KMS-11 (cell line): Measurements from ENCODE around the gene ASB7.

Experiments
- H2AFZ ChIP-seq: fragments of 200-600 bp; sonication (generic); 2 replicates; pipeline ENCODE4 v1.6.1; 2016; ENCODE audit warnings: antibody characterized with exemption, mixed run types, low read depth
- H3K27ac ChIP-seq: fragments of 200-600 bp; sonication (generic); 2 replicates; pipeline ENCODE4 v1.6.1; 2016; ENCODE audit warnings: mild to moderate bottlenecking, mixed run types
- H3K27me3 ChIP-seq: fragments of 200-600 bp; sonication (generic); 2 replicates; pipeline ENCODE4 v1.6.1; 2017; ENCODE audit warnings: mild to moderate bottlenecking, low read depth, mixed run types, moderate library complexity; ENCODE audit not compliant: insufficient read depth
- H3K36me3 ChIP-seq: fragments of 200-600 bp; sonication (generic); 2 replicates; pipeline ENCODE4 v1.6.1; 2017; ENCODE audit warnings: mild to moderate bottlenecking, mixed run types; ENCODE audit not compliant: insufficient read depth
- H3K4me1 ChIP-seq: fragments of 200-600 bp; sonication (generic); 2 replicates; pipeline ENCODE4 v1.6.1; 2016; ENCODE audit warnings: mild to moderate bottlenecking, low read depth, mixed run types; ENCODE audit not compliant: poor library complexity, severe bottlenecking
- H3K4me2 ChIP-seq: fragments of 200-600 bp; sonication (generic); 2 replicates; pipeline ENCODE4 v1.7.0; 2016; ENCODE audit warnings: mild to moderate bottlenecking, mixed run types
- H3K4me3 ChIP-seq: fragments of 200-600 bp; sonication (generic); IDR thresholded peaks from 2 replicates; pipeline ENCODE4 v1.6.1; 2017; ENCODE audit warnings: low read depth, low read length, mixed read lengths; ENCODE audit not compliant: insufficient read depth
- H3K79me2 ChIP-seq: fragments of 200-600 bp; sonication (generic); 2 replicates; pipeline ENCODE4 v1.6.1; 2016; ENCODE audit warnings: low read depth, mixed run types; ENCODE audit not compliant: insufficient read depth
- H3K9ac ChIP-seq: fragments of 200-600 bp; sonication (generic); 2 replicates; pipeline ENCODE4 v1.6.1; 2016; ENCODE audit warnings: mild to moderate bottlenecking, mixed run types
- H4K20me1 ChIP-seq: fragments of 200-600 bp; sonication (generic); 2 replicates; pipeline ENCODE4 v1.6.1; 2016; ENCODE audit warnings: mild to moderate bottlenecking, mixed run types; ENCODE audit not compliant: insufficient read depth
- TF ChIP-seq, protein P1 (sequence below): fragments of 200-600 bp; sonication (generic); conservative IDR thresholded peaks from 2 replicates; pipeline ENCODE4 v1.6.1; 2017; ENCODE audit warnings: low read depth, mild to moderate bottlenecking, antibody characterized with exemption, low read length, moderate library complexity, mixed read lengths

The ASB7 gene

DNA sequence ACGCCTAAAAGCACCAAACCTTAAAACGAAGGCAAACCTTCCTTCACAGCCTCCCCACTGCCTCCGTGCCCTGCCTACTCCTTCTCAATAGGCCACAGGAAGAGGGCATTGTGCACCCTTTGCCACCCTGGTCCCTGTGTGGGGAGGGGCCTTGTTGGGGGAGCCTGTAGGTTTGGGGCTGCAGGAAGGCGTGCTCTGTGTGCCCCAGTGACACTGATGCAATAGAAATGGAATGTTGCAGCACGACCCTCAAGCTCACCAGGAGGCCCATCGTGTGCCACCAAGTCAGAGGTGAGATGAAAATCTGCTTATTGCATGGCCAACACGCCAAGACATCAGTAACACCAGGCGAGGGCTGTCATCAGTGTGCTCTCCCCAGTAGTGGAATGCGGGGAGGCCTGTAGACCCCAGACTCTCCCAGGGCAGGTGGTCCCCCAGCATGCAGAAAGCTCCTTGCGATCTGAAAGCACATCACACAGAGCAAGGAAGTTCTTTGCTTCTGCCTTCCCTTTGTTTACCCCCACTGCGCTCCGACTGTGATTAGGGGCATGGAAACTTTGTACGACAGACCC is 86.2 kb downstream of the ASB7 start:
- no peak overlapping the region for H2AFZ ChIP-seq
- no peaks in the 10 kb centered on the region for H3K79me2 ChIP-seq
- no peak overlapping the region for H3K27ac ChIP-seq
- TF ChIP-seq, protein P1, sequence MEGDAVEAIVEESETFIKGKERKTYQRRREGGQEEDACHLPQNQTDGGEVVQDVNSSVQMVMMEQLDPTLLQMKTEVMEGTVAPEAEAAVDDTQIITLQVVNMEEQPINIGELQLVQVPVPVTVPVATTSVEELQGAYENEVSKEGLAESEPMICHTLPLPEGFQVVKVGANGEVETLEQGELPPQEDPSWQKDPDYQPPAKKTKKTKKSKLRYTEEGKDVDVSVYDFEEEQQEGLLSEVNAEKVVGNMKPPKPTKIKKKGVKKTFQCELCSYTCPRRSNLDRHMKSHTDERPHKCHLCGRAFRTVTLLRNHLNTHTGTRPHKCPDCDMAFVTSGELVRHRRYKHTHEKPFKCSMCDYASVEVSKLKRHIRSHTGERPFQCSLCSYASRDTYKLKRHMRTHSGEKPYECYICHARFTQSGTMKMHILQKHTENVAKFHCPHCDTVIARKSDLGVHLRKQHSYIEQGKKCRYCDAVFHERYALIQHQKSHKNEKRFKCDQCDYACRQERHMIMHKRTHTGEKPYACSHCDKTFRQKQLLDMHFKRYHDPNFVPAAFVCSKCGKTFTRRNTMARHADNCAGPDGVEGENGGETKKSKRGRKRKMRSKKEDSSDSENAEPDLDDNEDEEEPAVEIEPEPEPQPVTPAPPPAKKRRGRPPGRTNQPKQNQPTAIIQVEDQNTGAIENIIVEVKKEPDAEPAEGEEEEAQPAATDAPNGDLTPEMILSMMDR, result no peak
- H3K9ac ChIP-seq, result no peak overlapping the region
- no peaks in the 10 kb centered on the region for H3K36me3 ChIP-seq
- H3K27me3 ChIP-seq, result no peaks in the 10 kb centered on the region
- H4K20me1 ChIP-seq, result no peaks in the 10 kb centered on the region
- no peaks in the 10 kb centered on the region for H3K4me1 ChIP-seq
- H3K4me2 ChIP-seq, result no peak overlapping the region
- no peak overlapping the region for H3K4me3 ChIP-seq

DNA sequence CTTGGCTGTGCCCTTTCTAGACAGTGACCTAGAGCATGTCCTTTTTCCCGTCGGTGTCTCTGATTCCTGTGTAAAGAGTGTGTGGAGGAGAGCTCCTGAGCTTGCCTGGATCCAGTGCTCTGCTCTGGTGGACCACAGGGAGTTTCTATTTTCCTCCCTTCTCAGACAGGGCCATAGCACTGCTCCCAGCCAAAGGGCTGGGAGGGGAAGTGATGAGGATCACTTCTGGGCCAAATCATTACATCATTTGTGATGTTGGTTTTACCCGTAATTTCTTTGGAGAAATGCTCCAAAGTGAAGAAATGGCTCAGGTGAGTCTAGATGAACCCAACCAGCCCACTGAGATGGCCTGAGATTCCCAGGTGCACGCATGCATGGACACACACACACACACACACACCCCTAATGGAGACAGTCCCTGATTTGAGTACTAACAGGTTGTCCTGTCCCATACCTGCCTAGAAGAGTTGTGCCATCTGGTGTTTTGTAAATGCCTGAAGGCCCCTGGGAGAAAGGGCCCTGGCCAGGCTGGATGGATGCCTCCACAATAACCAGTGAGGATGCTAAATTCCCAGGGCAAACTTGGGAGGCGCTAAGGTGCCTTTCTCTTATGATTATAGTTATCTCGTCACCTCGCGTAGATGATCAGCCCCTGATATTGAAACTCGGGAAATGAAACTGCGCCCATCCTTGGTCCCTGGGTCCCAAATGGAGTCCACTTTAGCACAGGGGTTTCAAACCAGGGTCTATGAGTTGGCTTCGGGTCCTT is 86.9 kb downstream of the ASB7 start:
- Histone ChIP-seq H3K4me3 (no peak overlapping the region), H3K27me3 (no peaks in the 10 kb centered on the region), H3K36me3 (no peaks in the 10 kb centered on the region), H3K27ac (no peak overlapping the region), H3K79me2 (no peaks in the 10 kb centered on the region), H4K20me1 (no peaks in the 10 kb centered on the region), H2AFZ (no peak overlapping the region), H3K4me2 (no peak overlapping the region), H3K4me1 (no peaks in the 10 kb centered on the region), H3K9ac (no peak overlapping the region)
- TF ChIP-seq, protein P1, result no peak

DNA sequence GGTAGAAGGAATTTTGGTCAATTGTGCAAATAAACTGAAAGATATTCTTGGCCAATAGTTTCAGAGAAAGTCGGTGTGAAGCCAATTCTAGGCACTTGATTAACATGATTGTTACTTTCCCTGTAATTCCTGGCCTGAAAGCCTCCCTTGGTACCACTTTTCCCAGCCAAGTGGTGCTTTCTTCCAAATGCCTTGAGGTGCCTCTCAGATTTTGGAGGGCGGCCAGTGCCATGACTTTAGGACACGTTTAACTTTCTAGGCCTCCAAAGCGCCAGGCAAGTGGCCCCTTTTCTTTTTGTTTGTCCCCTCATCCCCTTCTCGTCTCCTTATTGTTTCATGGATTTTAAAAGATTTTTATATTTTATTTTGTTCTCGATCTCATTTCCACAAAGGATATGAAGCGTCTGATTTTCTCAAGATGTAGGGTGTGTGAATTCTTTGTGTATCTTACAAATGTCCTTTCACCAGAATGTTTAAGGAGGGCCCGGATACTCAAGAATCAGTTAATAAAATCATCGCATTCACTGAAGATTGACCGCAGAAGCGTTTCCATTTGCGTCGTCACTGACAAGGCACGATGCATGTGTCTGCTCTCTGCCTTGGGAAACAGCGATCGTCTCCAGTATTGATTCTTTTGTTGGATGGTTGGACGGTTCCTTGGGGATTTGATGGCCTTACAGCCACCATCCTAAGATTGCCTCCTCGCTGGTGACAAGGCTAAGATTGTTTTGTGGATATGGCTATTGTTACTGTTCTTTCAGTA is 87.8 kb downstream of the ASB7 start:
- TF ChIP-seq, protein P1, result no peak
- H3K4me2 ChIP-seq, result no peak overlapping the region
- no peaks in the 10 kb centered on the region for H4K20me1 ChIP-seq
- H3K79me2 ChIP-seq, result no peaks in the 10 kb centered on the region
- no peak overlapping the region for H3K4me3 ChIP-seq
- H3K36me3 ChIP-seq, result no peaks in the 10 kb centered on the region
- no peak overlapping the region for H3K9ac ChIP-seq
- H3K27me3 ChIP-seq, result no peaks in the 10 kb centered on the region
- H2AFZ ChIP-seq, result no peak overlapping the region
- H3K27ac ChIP-seq, result no peak overlapping the region
- no peaks in the 10 kb centered on the region for H3K4me1 ChIP-seq

DNA sequence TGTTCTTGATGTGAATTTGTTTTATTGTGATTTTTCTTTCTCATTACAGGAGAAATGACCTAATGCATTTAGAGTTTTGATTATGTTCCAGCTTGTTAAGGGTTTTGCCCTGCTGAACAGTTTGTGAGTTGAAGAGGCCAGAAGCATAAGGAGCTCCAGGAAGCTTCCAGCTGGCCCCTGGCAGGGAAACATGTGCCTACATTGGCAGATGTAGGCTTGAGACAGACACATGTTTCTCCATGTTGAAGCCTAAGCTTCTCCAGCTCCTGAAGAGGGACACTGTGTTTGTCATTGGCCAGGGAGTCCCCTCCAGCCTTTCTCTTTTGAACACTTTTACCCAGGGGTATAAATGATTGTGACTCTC is 88.4 kb downstream of the ASB7 start:
- H3K4me2 ChIP-seq, result no peak overlapping the region
- H3K27ac ChIP-seq, result no peak overlapping the region
- H2AFZ ChIP-seq, result no peak overlapping the region
- H3K36me3 ChIP-seq, result no peaks in the 10 kb centered on the region
- no peaks in the 10 kb centered on the region for H4K20me1 ChIP-seq
- no peak overlapping the region for H3K4me3 ChIP-seq
- no peaks in the 10 kb centered on the region for H3K79me2 ChIP-seq
- no peaks in the 10 kb centered on the region for H3K27me3 ChIP-seq
- no peaks in the 10 kb centered on the region for H3K4me1 ChIP-seq
- H3K9ac ChIP-seq, result no peak overlapping the region
- TF ChIP-seq, protein P1, result no peak
